ENCODE measurements around the gene SERPINE3. TPM values are rescaled to one million over a fixed set of nuclear protein-coding genes. Genes with fewer than 3 reads are reported as not detected.

The SERPINE3 gene
- polyA plus RNA-seq (not detected in 3 replicates), polyA minus RNA-seq (not detected in 3 replicates)
- polyA plus RNA-seq (2011; ENCODE audit: low read depth): not detected
- not detected in 2 replicates for polyA plus RNA-seq (2011; cell fraction: cytosol; rRNA removed)
- polyA plus RNA-seq (2011; cell fraction: nucleus; rRNA removed): not detected in 2 replicates
- polyA plus RNA-seq (2012; ENCODE audit: low replicate concordance): not detected in 2 replicates
- polyA minus RNA-seq (2011; cell fraction: cytosol; rRNA and poly(A)+ RNA removed): not detected
- not detected in 2 replicates for polyA minus RNA-seq (2011; cell fraction: nucleus; rRNA and poly(A)+ RNA removed)

DNA sequence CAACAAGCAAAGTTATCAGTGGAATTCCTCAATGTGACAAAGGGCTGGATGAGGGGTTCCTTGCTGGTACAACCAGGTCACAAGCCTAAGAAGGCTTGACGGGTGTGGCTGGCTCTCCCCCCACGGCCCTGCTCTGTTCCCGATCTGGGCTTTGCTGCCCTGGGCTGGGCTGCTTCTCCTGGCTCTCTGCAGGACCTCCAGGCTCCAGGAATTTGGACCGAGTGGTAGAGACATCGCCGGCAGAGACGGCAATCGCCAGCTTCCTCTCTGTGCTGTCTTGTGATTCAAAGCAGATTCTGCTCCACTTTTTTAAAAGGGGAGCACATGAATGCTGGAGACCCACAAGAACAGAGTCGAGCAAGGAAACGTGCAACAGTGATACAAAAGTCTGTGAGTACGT is at the start of gene SERPINE3:
Gene SERPINE3, plus strand, starts transcription at position 338 of the 400 bp plus-strand sequence. CDS start 1,401 bp downstream, outside the sequence.
- FAIRE-seq (no peak), DNase-seq (ENCODE audit: low read depth, low spot score) (no peak)
- Histone ChIP-seq H3K27me3 (ENCODE audit: control insufficient read depth, extremely low read depth, insufficient read depth, low read length) (no peaks in the 10 kb centered on the region), H3K9me1 (ENCODE audit: control insufficient read depth, extremely low read depth, insufficient read depth, low read length) (no peaks in the 10 kb centered on the region), H4K20me1 (ENCODE audit: control insufficient read depth, extremely low read depth, insufficient read depth, low read length) (no peaks in the 10 kb centered on the region), H3K4me3 (ENCODE audit: control insufficient read depth in 2 of 3, extremely low read depth in 1 of 3, insufficient read depth in 2 of 3, low read depth in 1 of 3, low read length in 3 of 3) (no peak within 1 kb of the TSS), H3K27ac (ENCODE audit: control insufficient read depth, insufficient read depth, low read length) (no peak within 1 kb of the TSS), H3K9ac (ENCODE audit: control insufficient read depth, extremely low read depth, insufficient read depth, low read length) (no peak within 1 kb of the TSS), H3K4me2 (ENCODE audit: control insufficient read depth, extremely low read depth, insufficient read depth, low read depth, low read length) (no peak within 1 kb of the TSS), H3K36me3 (ENCODE audit: control insufficient read depth in 2 of 2, extremely low read depth in 1 of 2, insufficient read depth in 2 of 2, low read length in 2 of 2) (peaks cover 0 to 2% of the 10 kb centered on the region in 2 experiments), H3K79me2 (ENCODE audit: control insufficient read depth, insufficient read depth, low read length) (no peaks in the 10 kb centered on the region), H2AFZ (ENCODE audit: control insufficient read depth, low read length) (no peak within 1 kb of the TSS), H3K9me3 (ENCODE audit: control insufficient read depth, low read depth, low read length) (no peaks in the 10 kb centered on the region), H3K4me1 (ENCODE audit: control insufficient read depth, extremely low read depth, insufficient read depth, low read length) (no peaks in the 10 kb centered on the region)
- dilution Hi-C loops (cut with MboI; ENCODE audit: extremely low pct_ligation_motif_present, low sequenced_read_pairs): no loop called here
- no peak for TF ChIP-seq EZH2 (IDR thresholded peaks at IDR 0.05; ENCODE audit: low read length)
- TF ChIP-seq, protein P1, sequence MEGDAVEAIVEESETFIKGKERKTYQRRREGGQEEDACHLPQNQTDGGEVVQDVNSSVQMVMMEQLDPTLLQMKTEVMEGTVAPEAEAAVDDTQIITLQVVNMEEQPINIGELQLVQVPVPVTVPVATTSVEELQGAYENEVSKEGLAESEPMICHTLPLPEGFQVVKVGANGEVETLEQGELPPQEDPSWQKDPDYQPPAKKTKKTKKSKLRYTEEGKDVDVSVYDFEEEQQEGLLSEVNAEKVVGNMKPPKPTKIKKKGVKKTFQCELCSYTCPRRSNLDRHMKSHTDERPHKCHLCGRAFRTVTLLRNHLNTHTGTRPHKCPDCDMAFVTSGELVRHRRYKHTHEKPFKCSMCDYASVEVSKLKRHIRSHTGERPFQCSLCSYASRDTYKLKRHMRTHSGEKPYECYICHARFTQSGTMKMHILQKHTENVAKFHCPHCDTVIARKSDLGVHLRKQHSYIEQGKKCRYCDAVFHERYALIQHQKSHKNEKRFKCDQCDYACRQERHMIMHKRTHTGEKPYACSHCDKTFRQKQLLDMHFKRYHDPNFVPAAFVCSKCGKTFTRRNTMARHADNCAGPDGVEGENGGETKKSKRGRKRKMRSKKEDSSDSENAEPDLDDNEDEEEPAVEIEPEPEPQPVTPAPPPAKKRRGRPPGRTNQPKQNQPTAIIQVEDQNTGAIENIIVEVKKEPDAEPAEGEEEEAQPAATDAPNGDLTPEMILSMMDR (optimal IDR thresholded peaks at IDR 0.05 in 1 of 3, IDR thresholded peaks at IDR 0.05 in 1 of 3, conservative IDR thresholded peaks at IDR 0.05 in 1 of 3; ENCODE audit: extremely low read depth in 1 of 3, insufficient read depth in 2 of 3, low read length in 3 of 3): no peak

DNA sequence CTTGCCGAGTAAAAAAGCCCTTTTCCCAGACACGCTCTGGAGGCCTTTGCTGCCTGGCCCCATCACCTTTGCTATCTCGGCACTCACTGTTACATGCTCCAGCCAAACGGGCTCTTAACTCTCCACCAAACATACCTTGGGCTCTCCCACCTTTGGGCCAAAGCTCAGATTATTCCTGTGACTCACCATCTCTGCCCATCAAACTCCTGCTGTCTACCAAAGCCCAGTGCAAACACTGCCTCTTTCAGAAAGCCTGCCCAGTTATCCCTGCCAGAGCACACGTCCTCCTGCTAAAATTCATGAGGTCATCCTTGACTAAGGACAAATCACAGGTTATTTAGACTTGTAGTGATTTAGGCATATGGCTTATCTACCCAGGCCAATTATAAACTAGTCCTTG is 48.1 kb upstream of the SERPINE3 start:
- DNase-seq (ENCODE audit: low read depth, low spot score): no peak
- FAIRE-seq: no peak
- H3K9me3 ChIP-seq (ENCODE audit: control insufficient read depth, low read depth, low read length): no peaks in the 10 kb centered on the region
- H4K20me1 ChIP-seq (ENCODE audit: control insufficient read depth, extremely low read depth, insufficient read depth, low read length): no peaks in the 10 kb centered on the region
- H2AFZ ChIP-seq (ENCODE audit: control insufficient read depth, low read length): no peak overlapping the region
- peaks cover 13% of the 10 kb centered on the region for H3K27me3 ChIP-seq (ENCODE audit: control insufficient read depth, extremely low read depth, insufficient read depth, low read length)
- H3K9ac ChIP-seq (ENCODE audit: control insufficient read depth, extremely low read depth, insufficient read depth, low read length): no peak overlapping the region
- dilution Hi-C loops (cut with MboI; ENCODE audit: extremely low pct_ligation_motif_present, low sequenced_read_pairs): no loop called here
- H3K4me1 ChIP-seq (ENCODE audit: control insufficient read depth, extremely low read depth, insufficient read depth, low read length): no peaks in the 10 kb centered on the region
- no peaks in the 10 kb centered on the region for H3K36me3 ChIP-seq (ENCODE audit: control insufficient read depth in 2 of 2, extremely low read depth in 1 of 2, insufficient read depth in 2 of 2, low read length in 2 of 2)
- H3K4me2 ChIP-seq (ENCODE audit: control insufficient read depth, extremely low read depth, insufficient read depth, low read depth, low read length): no peak overlapping the region
- no peak overlapping the region for H3K27ac ChIP-seq (ENCODE audit: control insufficient read depth, insufficient read depth, low read length)
- H3K79me2 ChIP-seq (ENCODE audit: control insufficient read depth, insufficient read depth, low read length): no peaks in the 10 kb centered on the region
- no peaks in the 10 kb centered on the region for H3K9me1 ChIP-seq (ENCODE audit: control insufficient read depth, extremely low read depth, insufficient read depth, low read length)
- no peak overlapping the region for H3K4me3 ChIP-seq (ENCODE audit: control insufficient read depth in 2 of 3, extremely low read depth in 1 of 3, insufficient read depth in 2 of 3, low read depth in 1 of 3, low read length in 3 of 3)
- TF ChIP-seq, protein P1 (optimal IDR thresholded peaks at IDR 0.05 in 1 of 3, IDR thresholded peaks at IDR 0.05 in 1 of 3, conservative IDR thresholded peaks at IDR 0.05 in 1 of 3; ENCODE audit: extremely low read depth in 1 of 3, insufficient read depth in 2 of 3, low read length in 3 of 3): no peak
- TF ChIP-seq EZH2 (IDR thresholded peaks at IDR 0.05; ENCODE audit: low read length): no peak
